Mucosa of rectum (tissue), 2 donors: ENCODE measurements around the gene CHD9NB.

ENCODE experiments used
- H3K27ac ChIP-seq, 2 donors: one replicate each; pipeline ENCODE4 v1.7.0; 2013; ENCODE audit warnings: inconsistent platforms in 2 of 2, low read depth in 2 of 2, low read length in 2 of 2
- H3K27me3 ChIP-seq, 2 donors: one replicate each; pipeline ENCODE4 v1.7.0; 2013; ENCODE audit warnings: low read length in 2 of 2; ENCODE audit not compliant: control insufficient read depth in 2 of 2, insufficient read depth in 2 of 2
- H3K36me3 ChIP-seq, 2 donors: one replicate each; pipeline ENCODE4 v1.7.0; 2013; ENCODE audit warnings: low read length in 2 of 2; ENCODE audit not compliant: control insufficient read depth in 2 of 2, insufficient read depth in 2 of 2
- H3K4me1 ChIP-seq, 2 donors: one replicate each; pipeline ENCODE4 v1.7.0; 2013; ENCODE audit warnings: low read length in 2 of 2, mild to moderate bottlenecking in 1 of 2; ENCODE audit not compliant: control insufficient read depth in 2 of 2, insufficient read depth in 2 of 2
- H3K4me3 ChIP-seq, 2 donors: one replicate each; pipeline ENCODE4 v1.7.0; 2013; ENCODE audit warnings: low read length in 2 of 2
- H3K9ac ChIP-seq, 2 donors: one replicate each; pipeline ENCODE4 v1.7.0; 2013; ENCODE audit warnings: low read length in 2 of 2, low read depth in 1 of 2, mild to moderate bottlenecking in 1 of 2
- H3K9me3 ChIP-seq, 2 donors: one replicate each; pipeline ENCODE4 v1.7.0; 2013; ENCODE audit warnings: low read length in 2 of 2; ENCODE audit not compliant: control insufficient read depth in 2 of 2
- donor health status: healthy.
- donor health status: Normal muscosa, but diverticular disease.

CHD9NB gene

DNA sequence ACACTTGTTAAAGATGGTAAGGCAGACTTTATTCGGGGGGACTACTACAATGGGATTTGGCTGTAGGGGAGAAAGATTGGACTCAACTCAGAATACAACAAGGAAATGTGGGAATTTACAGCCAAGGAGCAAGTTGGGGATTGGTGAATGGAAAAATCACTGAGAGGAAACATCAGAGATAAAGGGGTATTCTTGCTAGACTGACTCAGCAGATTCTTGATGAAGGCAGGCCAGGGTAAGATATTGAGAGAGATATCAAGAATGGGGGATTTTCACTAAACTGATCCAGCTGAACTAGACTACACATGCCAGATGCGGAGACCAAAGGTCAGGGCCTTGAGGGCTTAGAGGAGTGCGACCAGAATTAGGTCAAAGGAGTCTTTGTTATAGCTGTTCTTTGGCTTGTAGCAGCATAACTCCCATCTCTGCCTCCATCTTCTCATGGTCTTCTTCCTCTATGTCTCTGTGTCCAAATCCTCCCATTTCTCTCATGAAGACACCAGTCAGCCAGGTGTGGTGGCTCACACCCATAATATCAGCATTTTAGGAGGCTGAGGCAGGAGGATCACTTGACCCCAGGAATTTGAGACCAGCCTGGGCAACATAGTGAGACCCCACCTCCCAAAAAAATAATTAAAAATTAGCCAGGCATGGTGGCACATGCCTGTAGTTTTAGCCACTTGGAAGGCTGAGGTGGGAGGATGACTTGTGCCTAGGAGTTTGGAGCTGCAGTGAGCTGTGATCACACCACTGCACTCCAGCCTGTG, 17.3 kb downstream of the CHD9NB start:
- Histone ChIP-seq H3K27ac (no peak overlapping the region), H3K9me3 (no peaks in the 10 kb centered on the region), H3K27me3 (no peaks in the 10 kb centered on the region), H3K9ac (no peak overlapping the region), H3K36me3 (no peaks in the 10 kb centered on the region), H3K4me3 (no peak overlapping the region), H3K4me1 (peaks cover 5 to 18% of the 10 kb centered on the region in 2 donors)

DNA sequence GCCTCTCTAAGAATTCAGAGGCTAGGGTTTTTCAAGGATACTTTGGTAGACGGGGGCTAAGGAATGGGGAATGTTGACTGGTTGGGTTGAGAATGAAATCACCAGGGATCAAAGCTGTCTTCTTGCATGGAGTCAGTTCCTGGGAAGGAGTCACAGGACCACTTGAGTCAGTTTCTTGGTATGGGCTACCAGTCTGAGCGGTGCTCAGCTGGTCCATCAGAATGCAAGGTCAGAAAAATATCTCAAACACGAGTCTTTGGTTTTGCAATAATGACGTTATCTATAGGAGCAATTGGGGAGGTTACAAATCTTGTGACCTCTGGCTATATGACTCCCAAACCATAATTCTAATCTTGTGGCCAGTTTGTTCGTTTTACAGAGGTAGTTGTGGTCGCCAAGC, 18.4 kb downstream of the CHD9NB start:
- Histone ChIP-seq H3K4me3 (no peak overlapping the region), H3K27me3 (no peaks in the 10 kb centered on the region), H3K4me1 (peaks cover 5 to 21% of the 10 kb centered on the region in 2 donors), H3K9me3 (no peaks in the 10 kb centered on the region), H3K36me3 (no peaks in the 10 kb centered on the region), H3K27ac (no peak overlapping the region), H3K9ac (no peak overlapping the region)

DNA sequence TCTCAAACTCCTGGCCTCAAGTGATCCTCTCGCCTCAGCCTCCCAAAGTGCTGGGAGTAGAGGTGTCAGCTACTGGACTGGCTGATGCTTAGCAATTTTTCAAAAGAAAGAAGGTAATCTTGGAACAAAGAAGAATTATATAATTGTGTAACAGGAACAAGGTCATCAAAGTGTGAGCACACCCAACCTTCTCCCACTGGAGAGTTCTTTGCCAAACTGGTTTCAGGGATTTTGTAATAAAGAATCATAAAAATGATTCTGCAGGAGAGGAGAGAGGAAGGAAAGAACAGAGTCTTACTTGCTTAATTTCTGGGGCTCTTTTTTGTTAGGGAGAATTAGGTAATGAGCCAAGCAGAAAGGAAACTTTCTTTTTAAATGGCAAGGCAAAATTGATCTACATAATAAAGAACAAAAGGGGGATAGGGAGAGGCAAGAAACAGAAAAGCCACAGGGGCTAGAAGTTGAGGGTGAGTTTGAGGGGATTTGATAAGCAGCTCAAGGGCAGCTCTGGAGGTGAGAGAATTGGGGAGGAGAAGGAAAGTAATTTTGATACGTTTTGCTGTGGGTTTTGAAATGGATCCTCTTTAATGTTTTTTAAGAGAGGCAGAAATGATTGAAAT, 21.3 kb downstream of the CHD9NB start:
- Histone ChIP-seq H3K9me3 (no peaks in the 10 kb centered on the region), H3K27me3 (no peaks in the 10 kb centered on the region), H3K36me3 (no peaks in the 10 kb centered on the region), H3K4me1 (peaks cover 5 to 21% of the 10 kb centered on the region in 2 donors), H3K4me3 (no peak overlapping the region), H3K27ac (peak overlapping the region; percentile 23 to 75), H3K9ac (peak overlapping the region in 1 of 2 donors; percentile 51)

DNA sequence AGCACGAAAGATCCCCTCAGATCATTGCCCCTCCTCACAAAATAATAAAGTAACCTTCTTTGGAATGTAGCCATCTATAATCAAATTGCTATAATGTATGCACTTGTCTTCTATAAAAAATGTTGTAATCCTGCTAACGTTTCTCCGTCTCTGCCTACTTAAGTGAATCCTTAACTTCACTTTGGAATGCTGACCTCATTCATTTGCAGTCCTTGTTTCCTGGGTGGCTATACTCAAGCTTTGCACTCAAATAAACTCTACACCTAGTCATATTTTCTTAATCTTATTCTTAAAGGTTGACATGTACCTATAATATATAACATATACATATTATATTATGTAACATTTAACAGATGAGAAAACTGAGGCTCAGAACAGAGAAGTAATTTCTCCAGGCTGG, 22.7 kb downstream of the CHD9NB start:
- peaks cover 5 to 21% of the 10 kb centered on the region in 2 donors for H3K4me1 ChIP-seq
- H3K27me3 ChIP-seq: no peaks in the 10 kb centered on the region
- no peak overlapping the region for H3K9ac ChIP-seq
- no peaks in the 10 kb centered on the region for H3K36me3 ChIP-seq
- H3K4me3 ChIP-seq: no peak overlapping the region
- H3K27ac ChIP-seq: peak overlapping the region in 1 of 2 donors; percentile 1
- no peaks in the 10 kb centered on the region for H3K9me3 ChIP-seq

DNA sequence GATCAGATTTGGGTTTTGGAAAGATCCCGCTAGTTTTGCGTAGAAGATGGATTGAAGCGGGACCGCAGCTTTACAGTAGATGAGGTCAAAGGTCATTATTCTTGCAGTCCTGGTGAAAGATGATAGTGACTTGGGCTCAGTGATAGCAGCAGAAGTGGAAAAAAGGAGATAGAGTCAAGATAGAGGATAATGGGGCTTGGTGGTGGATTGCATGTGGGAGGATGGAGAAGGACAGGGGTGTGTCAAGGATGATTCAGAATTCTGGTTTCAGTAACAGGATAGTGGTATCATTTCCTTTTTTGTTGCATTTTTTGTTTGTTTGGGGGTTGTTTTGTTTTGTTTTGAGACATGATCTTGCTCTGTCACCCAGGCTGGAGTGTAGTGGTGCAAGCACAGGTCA, 28.7 kb downstream of the CHD9NB start:
- Histone ChIP-seq H3K4me3 (no peak overlapping the region), H3K27ac (no peak overlapping the region), H3K9ac (no peak overlapping the region), H3K27me3 (no peaks in the 10 kb centered on the region), H3K4me1 (peaks cover 0 to 5% of the 10 kb centered on the region in 2 donors), H3K36me3 (no peaks in the 10 kb centered on the region), H3K9me3 (no peaks in the 10 kb centered on the region)

DNA sequence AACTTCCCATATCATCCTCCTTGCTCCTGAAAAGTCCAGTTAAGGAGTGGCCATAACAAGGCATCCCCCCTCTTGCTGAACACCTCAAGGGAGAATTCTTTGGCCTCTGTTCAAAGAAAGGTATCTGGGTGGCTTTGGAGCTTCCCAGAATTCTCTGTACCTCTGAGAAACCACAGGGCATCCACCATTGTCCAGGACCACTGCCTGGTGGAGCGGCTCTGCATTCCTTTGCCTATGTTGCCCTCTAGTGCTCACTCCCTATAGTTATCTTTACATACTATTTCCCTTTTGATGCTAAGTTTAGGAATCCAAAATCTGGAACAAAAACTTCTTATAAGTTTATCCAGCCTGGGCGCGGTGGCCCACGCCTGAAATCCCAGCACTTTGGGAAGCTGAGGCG, 30.3 kb downstream of the CHD9NB start:
- Histone ChIP-seq H3K9ac (no peak overlapping the region), H3K27me3 (no peaks in the 10 kb centered on the region)

DNA sequence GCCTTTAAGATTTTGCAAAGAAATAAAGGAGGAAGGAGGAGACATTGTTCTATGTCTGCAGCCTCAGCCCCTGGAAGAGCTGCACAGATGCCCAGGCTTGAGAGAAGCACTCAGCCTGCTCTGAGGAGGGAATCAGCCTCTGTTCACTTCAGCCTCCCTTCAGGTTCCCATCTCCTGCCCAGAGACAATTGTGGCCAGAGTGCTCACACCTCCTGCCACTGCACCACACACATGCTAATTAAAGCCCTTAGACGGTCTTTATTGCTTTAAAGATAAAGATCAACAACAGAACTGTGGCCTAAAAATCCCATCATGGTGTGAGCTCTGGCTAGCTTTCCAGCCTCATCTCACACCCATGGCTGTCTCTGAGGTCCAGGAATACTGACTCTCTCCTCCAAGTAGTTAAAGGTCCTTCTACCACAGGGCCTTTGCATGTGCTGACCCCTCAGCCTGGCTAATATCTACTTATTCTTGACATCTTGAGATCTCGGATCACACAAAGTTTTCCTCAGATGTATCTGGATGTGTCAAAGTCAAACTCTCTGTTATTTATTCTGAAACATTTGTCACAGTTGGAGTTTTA, 33.8 kb downstream of the CHD9NB start:
- no peak overlapping the region for H3K27ac ChIP-seq
- no peak overlapping the region for H3K4me3 ChIP-seq
- peaks cover 0 to 5% of the 10 kb centered on the region in 2 donors for H3K4me1 ChIP-seq

More for the DNA sequence above, 30.3 kb downstream of the CHD9NB start:
- Histone ChIP-seq H3K4me3 (no peak overlapping the region), H3K36me3 (no peaks in the 10 kb centered on the region), H3K4me1 (peaks cover 0 to 5% of the 10 kb centered on the region in 2 donors), H3K27ac (no peak overlapping the region), H3K9me3 (no peaks in the 10 kb centered on the region)

DNA sequence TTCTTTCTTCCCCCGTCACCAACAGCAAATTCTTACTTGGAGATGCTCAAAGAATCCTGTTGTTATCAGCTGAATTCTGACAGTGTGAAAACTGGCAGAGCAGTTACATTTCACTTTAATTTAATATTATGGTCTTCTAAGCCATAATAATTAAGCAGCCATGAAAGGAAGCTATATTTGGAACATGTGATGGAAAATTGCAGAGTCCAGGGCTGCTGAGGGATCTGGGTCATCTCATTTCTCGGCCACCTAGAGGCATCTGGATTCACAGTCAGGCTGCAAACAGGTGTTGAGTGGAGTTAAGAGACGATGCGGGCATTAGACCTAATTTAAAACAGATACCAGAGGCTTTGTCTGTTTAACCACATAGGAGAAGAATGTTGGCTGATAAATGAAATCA, 38.4 kb downstream of the CHD9NB start:
- Histone ChIP-seq H3K9ac (no peak overlapping the region), H3K36me3 (no peaks in the 10 kb centered on the region), H3K4me3 (no peak overlapping the region), H3K9me3 (no peaks in the 10 kb centered on the region), H3K27me3 (peaks cover 0 to 7% of the 10 kb centered on the region in 2 donors), H3K4me1 (no peaks in the 10 kb centered on the region), H3K27ac (no peak overlapping the region)

More for the DNA sequence above, 33.8 kb downstream of the CHD9NB start:
- Histone ChIP-seq H3K27me3 (no peaks in the 10 kb centered on the region), H3K36me3 (no peaks in the 10 kb centered on the region), H3K9me3 (no peaks in the 10 kb centered on the region), H3K9ac (no peak overlapping the region)

DNA sequence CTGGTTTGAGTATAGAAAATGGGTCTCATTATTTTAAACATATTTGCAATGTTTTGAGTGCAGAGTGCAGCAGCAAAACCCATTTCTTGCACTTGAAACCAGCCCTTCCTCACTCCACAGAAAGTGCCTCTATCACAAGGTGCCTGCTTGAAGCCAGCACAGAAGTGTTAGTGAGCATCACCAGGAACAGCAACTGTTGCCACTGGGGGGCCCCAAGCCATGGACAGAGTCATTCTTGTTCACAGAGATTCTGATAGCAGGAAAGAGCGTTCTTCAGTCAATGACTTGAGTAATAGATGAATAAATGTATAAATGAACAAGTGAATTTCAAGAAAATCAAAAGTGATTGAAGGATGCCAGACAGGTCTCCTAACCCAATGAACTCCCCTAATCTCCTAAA, 45.6 kb downstream of the CHD9NB start:
- no peak overlapping the region for H3K4me3 ChIP-seq
- peaks cover 0 to 4% of the 10 kb centered on the region in 2 donors for H3K27me3 ChIP-seq
- no peaks in the 10 kb centered on the region for H3K36me3 ChIP-seq
- no peaks in the 10 kb centered on the region for H3K9me3 ChIP-seq
- no peak overlapping the region for H3K27ac ChIP-seq
- no peak overlapping the region for H3K9ac ChIP-seq
- H3K4me1 ChIP-seq: no peaks in the 10 kb centered on the region

DNA sequence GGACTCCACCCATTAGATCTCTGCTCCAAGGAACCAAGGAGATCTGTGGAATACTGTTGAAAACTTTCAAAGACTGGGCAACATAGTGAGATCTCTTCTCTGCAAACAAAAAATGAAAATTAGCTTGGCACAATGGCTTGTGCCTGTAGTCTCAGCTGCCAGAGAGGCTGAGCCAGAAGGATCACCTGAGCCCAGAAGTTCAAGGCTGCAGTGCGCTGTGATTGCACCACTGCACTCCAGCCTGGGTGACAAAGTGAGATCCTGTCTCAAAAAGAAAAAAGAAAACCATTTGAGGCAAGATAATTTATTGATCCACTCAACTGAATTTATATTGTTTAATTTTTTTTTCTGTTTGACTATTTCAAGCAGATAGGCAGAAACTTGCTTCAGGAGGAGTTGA, 54.8 kb downstream of the CHD9NB start:
- no peaks in the 10 kb centered on the region for H3K27me3 ChIP-seq
- no peaks in the 10 kb centered on the region for H3K36me3 ChIP-seq
- no peaks in the 10 kb centered on the region for H3K9me3 ChIP-seq
- H3K4me1 ChIP-seq: no peaks in the 10 kb centered on the region
- H3K27ac ChIP-seq: no peak overlapping the region
- no peak overlapping the region for H3K9ac ChIP-seq
- no peak overlapping the region for H3K4me3 ChIP-seq
